ENCODE results near the gene LRRC61. TPM values are rescaled to one million over a fixed set of nuclear protein-coding genes. Genes with fewer than 3 reads are reported as not detected.

Gene LRRC61
- total and polyA plus RNA-seq, 2 of the 13 experiments (the other 11 are each of a cell fraction or from before 2014, with no cell fraction given), result 33.0 to 34.8 TPM

- 0 out of 2 replicates have a peak, but pooled peaks have one; percentile 74 for TF ChIP-seq KIAA2018 (CRISPR knock-in tag; IDR thresholded peaks at IDR 0.05; ENCODE audit: borderline replicate concordance)
- TF ChIP-seq CERS6 (CRISPR knock-in tag; IDR thresholded peaks at IDR 0.05), result 0 out of 2 replicates have a peak, but pooled peaks have one; percentile 32
- no peak for TF ChIP-seq ZNF597 (CRISPR knock-in tag; IDR thresholded peaks at IDR 0.05)
- no peak for TF ChIP-seq AGO1 (IDR thresholded peaks at IDR 0.05; ENCODE audit: low read depth, low read length, poor library complexity, severe bottlenecking)
- no peak for TF ChIP-seq ZNF282 (IDR thresholded peaks at IDR 0.05; ENCODE audit: partially characterized antibody)
- no peak for TF ChIP-seq MAFG (CRISPR knock-in tag; IDR thresholded peaks at IDR 0.05)
- TF ChIP-seq ZBTB44 (CRISPR knock-in tag; IDR thresholded peaks at IDR 0.05), result peak; percentile 31
- TF ChIP-seq ZBTB20 (CRISPR knock-in tag; IDR thresholded peaks at IDR 0.05; ENCODE audit: borderline replicate concordance, low read depth), result peak; percentile 29
- TF ChIP-seq SALL1 (CRISPR knock-in tag; IDR thresholded peaks at IDR 0.05), result peak; percentile 91
- peak; percentile 93 for TF ChIP-seq SATB2 (CRISPR knock-in tag; IDR thresholded peaks at IDR 0.05)
- TF ChIP-seq SP140L (CRISPR knock-in tag; IDR thresholded peaks at IDR 0.05; ENCODE audit: borderline replicate concordance), result no peak
- TF ChIP-seq SP5 (CRISPR knock-in tag; IDR thresholded peaks at IDR 0.05; ENCODE audit: borderline replicate concordance, low read depth), result 0 out of 2 replicates have a peak, but pooled peaks have one; percentile 41
Observed at GRCh38 chr7:150322833-150323681, at the start of gene LRRC61, which contains the start of gene ACTR3C (continued).

Measured in HepG2 (cell line).